HepG2 (cell line): Measurements from ENCODE around the gene DDX17. TPM values are rescaled to one million over a fixed set of nuclear protein-coding genes. Genes with fewer than 3 reads are reported as not detected.

Experiments
- CBX5 ChIP-seq: sonication (generic); formaldehyde crosslinking; IDR thresholded peaks from 2 replicates; pipeline ENCODE4 v1.4.0; 2020; ENCODE audit warnings: missing genetic modification reagents, borderline replicate concordance
- ELF4 ChIP-seq: sonication (generic); formaldehyde crosslinking; IDR thresholded peaks from 2 replicates; pipeline ENCODE4 v1.5.0; 2020; ENCODE audit warnings: missing genetic modification reagents, mild to moderate bottlenecking, moderate library complexity, borderline replicate concordance
- EZH2 ChIP-seq: conservative IDR thresholded peaks from 2 replicates; pipeline ENCODE4 v1.6.1; 2012; ENCODE audit warnings: mild to moderate bottlenecking, low read depth, low read length, moderate library complexity
- FIP1L1 ChIP-seq: fragments of 200-400 bp; formaldehyde crosslinking; IDR thresholded peaks from 2 replicates; pipeline ENCODE4 v1.6.1; 2018; ENCODE audit warnings: low read depth, mild to moderate bottlenecking, low read length, moderate library complexity, borderline replicate concordance; ENCODE audit not compliant: insufficient read depth
- FLYWCH1 ChIP-seq: sonication (generic); formaldehyde crosslinking; IDR thresholded peaks from 2 replicates; pipeline ENCODE4 v1.8.1; 2023; ENCODE audit warnings: mild to moderate bottlenecking, missing genetic modification reagents
- HOXA9 ChIP-seq: sonication (generic); formaldehyde crosslinking; IDR thresholded peaks from 2 replicates; pipeline ENCODE4 v1.8.1; 2022; ENCODE audit warnings: missing genetic modification reagents, mild to moderate bottlenecking, moderate library complexity, borderline replicate concordance
- KDM1A ChIP-seq: IDR thresholded peaks from 2 replicates; pipeline ENCODE4 v1.6.1; 2016; ENCODE audit warnings: missing compliant biosample characterization
- KMT2A ChIP-seq: sonication (generic); formaldehyde crosslinking; IDR thresholded peaks from 2 replicates; pipeline ENCODE4 v1.4.0; 2020; ENCODE audit warnings: missing genetic modification reagents
- MAFG ChIP-seq: sonication (generic); formaldehyde crosslinking; IDR thresholded peaks from 2 replicates; pipeline ENCODE4 v1.5.1; 2020; ENCODE audit warnings: mild to moderate bottlenecking, missing genetic modification reagents
- NCOA2 ChIP-seq: sonication (generic); formaldehyde crosslinking; IDR thresholded peaks from 2 replicates; pipeline ENCODE4 v1.8.0; 2022; ENCODE audit warnings: inconsistent platforms
- NONO ChIP-seq, 2 experiments: fragments of 450-650 bp in 1 of 2; sonication (generic) in 1 of 2; formaldehyde crosslinking in 1 of 2; IDR thresholded peaks in 1 of 2; conservative IDR thresholded peaks in 1 of 2; 2 replicates each; pipeline versions ENCODE4 v1.6.1 to v1.8.0; 2017 to 2022; ENCODE audit warnings: mild to moderate bottlenecking in 1 of 2, missing genetic modification reagents in 1 of 2, moderate library complexity in 1 of 2
- PBX2 ChIP-seq: IDR thresholded peaks from 2 replicates; pipeline ENCODE4 v1.6.1; 2016; ENCODE audit warnings: control low read depth
- PHF8 ChIP-seq: sonication (generic); formaldehyde crosslinking; IDR thresholded peaks from 2 replicates; pipeline ENCODE4 v1.5.0; 2020; ENCODE audit warnings: missing genetic modification reagents
- SCMH1 ChIP-seq: sonication (generic); formaldehyde crosslinking; IDR thresholded peaks from 2 replicates; pipeline ENCODE4 v1.9.0; 2021; ENCODE audit warnings: missing genetic modification reagents, mild to moderate bottlenecking, borderline replicate concordance
- SP140L ChIP-seq: sonication (generic); formaldehyde crosslinking; IDR thresholded peaks from 2 replicates; pipeline ENCODE4 v1.4.0; 2020; ENCODE audit warnings: missing genetic modification reagents, borderline replicate concordance
- TAF15 ChIP-seq: fragments of 200-400 bp; formaldehyde crosslinking; IDR thresholded peaks from one replicate; pipeline ENCODE4 v1.6.1; 2018; ENCODE audit warnings: mild to moderate bottlenecking, low read depth, low read length; ENCODE audit not compliant: poor library complexity, severe bottlenecking
- TARDBP ChIP-seq: sonication (generic); formaldehyde crosslinking; IDR thresholded peaks from 2 replicates; pipeline ENCODE4 v1.8.0; 2022; ENCODE audit warnings: mild to moderate bottlenecking, missing genetic modification reagents
- TBL1XR1 ChIP-seq: fragments of 150-350 bp; IDR thresholded peaks from 2 replicates; pipeline ENCODE4 v1.6.1; 2014; ENCODE audit warnings: borderline replicate concordance, low read length; ENCODE audit not compliant: partially characterized antibody
- TERF1 ChIP-seq: sonication (generic); formaldehyde crosslinking; IDR thresholded peaks from 2 replicates; pipeline ENCODE4 v1.8.0; 2022; ENCODE audit warnings: mild to moderate bottlenecking, missing genetic modification reagents, moderate library complexity
- XRCC5 ChIP-seq: fragments of 200-400 bp; formaldehyde crosslinking; optimal IDR thresholded peaks from 2 replicates; pipeline ENCODE3; 2017; ENCODE audit warnings: mild to moderate bottlenecking, low read length
- ZFP82 ChIP-seq: sonication (generic); formaldehyde crosslinking; IDR thresholded peaks from 2 replicates; pipeline ENCODE4 v1.5.1; 2020; ENCODE audit warnings: mild to moderate bottlenecking, missing genetic modification reagents, borderline replicate concordance
- ZNF337 ChIP-seq: sonication (generic); formaldehyde crosslinking; IDR thresholded peaks from 2 replicates; pipeline ENCODE4 v1.5.1; 2020; ENCODE audit warnings: missing genetic modification reagents, low read depth, mild to moderate bottlenecking, borderline replicate concordance
- ZNF510 ChIP-seq: sonication (generic); formaldehyde crosslinking; IDR thresholded peaks from 2 replicates; pipeline ENCODE4 v1.4.0; 2020; ENCODE audit warnings: low read depth, mild to moderate bottlenecking, missing genetic modification reagents
- ZNF616 ChIP-seq: sonication (generic); formaldehyde crosslinking; IDR thresholded peaks from 2 replicates; pipeline ENCODE4 v1.5.0; 2020; ENCODE audit warnings: low read depth, mild to moderate bottlenecking, missing genetic modification reagents
- ZNF777 ChIP-seq: sonication (generic); formaldehyde crosslinking; IDR thresholded peaks from 2 replicates; pipeline ENCODE4 v1.4.0; 2020; ENCODE audit warnings: missing genetic modification reagents
- ZNF792 ChIP-seq: IDR thresholded peaks from 2 replicates; pipeline ENCODE4 v1.6.1; 2016
- polyA plus RNA-seq, 8 experiments: library from polyadenylated mRNA; depleted of rRNA in 3 of 8; stranded (reverse) in 7 of 8; unstranded in 1 of 8; fragments of >200 nt; fragmentation: Illumina TruSeq in 4 of 8; extraction: Trizol in 4 of 8; gene quantifications; 2 replicates each; pipeline versions ENCODE4 v1.2.1 to v1.2.3, GENCODE V29; 2011 to 2016; ENCODE audit warnings: low read depth in 4 of 8, missing spikeins in 1 of 8, mixed read lengths in 1 of 8; ENCODE audit not compliant: insufficient read depth in 1 of 8
- total RNA-seq, 5 experiments: library from RNA; depleted of rRNA; stranded (reverse); fragments of >200 nt; fragmentation: Illumina TruSeq; extraction: Trizol; gene quantifications; 2 replicates each; pipeline ENCODE4 v1.2.3, GENCODE V29; 2016; ENCODE audit warnings: low read depth in 1 of 5
- TF ChIP-seq, protein P1 (sequence below), 2 experiments: sonication (generic) in 1 of 2; formaldehyde crosslinking in 1 of 2; IDR thresholded peaks; 2 replicates each; pipeline versions ENCODE4 v1.5.1 to v1.6.1; 2011 to 2020; ENCODE audit warnings: borderline replicate concordance in 1 of 2, low read depth in 1 of 2, low read length in 1 of 2, mild to moderate bottlenecking in 1 of 2, missing genetic modification reagents in 1 of 2, moderate library complexity in 1 of 2

Gene DDX17
- total and polyA plus RNA-seq, 2 of the 13 experiments (the other 11 are each of a cell fraction or from before 2014, with no cell fraction given): 238 to 344 TPM

- TF ChIP-seq NONO (IDR thresholded peaks at IDR 0.05): no peak
- 0 out of 2 replicates have a peak, but pooled peaks have one; percentile 21 for TF ChIP-seq NONO (CRISPR knock-in tag; conservative IDR thresholded peaks at IDR 0.05)
- TF ChIP-seq ZNF792 (CRISPR knock-in tag): peak; percentile 24; the same call in 1 of the 2 replicates
- no peak for TF ChIP-seq ZNF616 (CRISPR knock-in tag)
- 0 out of 2 replicates have a peak, but pooled peaks have one; percentile 10 for TF ChIP-seq ELF4 (CRISPR knock-in tag)
- no peak for TF ChIP-seq EZH2
- no peak for TF ChIP-seq FIP1L1
- no peak for TF ChIP-seq SP140L (CRISPR knock-in tag)
- TF ChIP-seq KDM1A: no peak
- TF ChIP-seq SCMH1 (CRISPR knock-in tag): no peak
- no peak for TF ChIP-seq ZNF337 (CRISPR knock-in tag)
- TF ChIP-seq FLYWCH1 (CRISPR knock-in tag): no peak
- TF ChIP-seq TBL1XR1: no peak
- TF ChIP-seq MAFG (CRISPR knock-in tag): no peak
- no peak for TF ChIP-seq NCOA2
- peak; percentile 42; the same call in 1 of the 2 replicates for TF ChIP-seq KMT2A (CRISPR knock-in tag)
- no peak for TF ChIP-seq PBX2 (CRISPR knock-in tag)
- TF ChIP-seq ZFP82 (CRISPR knock-in tag): no peak; the same call in 1 of the 2 replicates
- TF ChIP-seq ZNF510 (CRISPR knock-in tag): no peak
- peak; percentile 43 for TF ChIP-seq TAF15
- TF ChIP-seq XRCC5: peak; percentile 37
- no peak; the same call in 1 of the 2 replicates for TF ChIP-seq HOXA9 (CRISPR knock-in tag)
- no peak for TF ChIP-seq PHF8 (CRISPR knock-in tag)
- no peak for TF ChIP-seq CBX5
- TF ChIP-seq TARDBP (CRISPR knock-in tag): no peak
- TF ChIP-seq, protein P1, sequence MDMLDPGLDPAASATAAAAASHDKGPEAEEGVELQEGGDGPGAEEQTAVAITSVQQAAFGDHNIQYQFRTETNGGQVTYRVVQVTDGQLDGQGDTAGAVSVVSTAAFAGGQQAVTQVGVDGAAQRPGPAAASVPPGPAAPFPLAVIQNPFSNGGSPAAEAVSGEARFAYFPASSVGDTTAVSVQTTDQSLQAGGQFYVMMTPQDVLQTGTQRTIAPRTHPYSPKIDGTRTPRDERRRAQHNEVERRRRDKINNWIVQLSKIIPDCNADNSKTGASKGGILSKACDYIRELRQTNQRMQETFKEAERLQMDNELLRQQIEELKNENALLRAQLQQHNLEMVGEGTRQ (IDR thresholded peaks at IDR 0.05; ENCODE audit: low read depth, low read length): no peak
- TF ChIP-seq, protein P1 (CRISPR knock-in tag; IDR thresholded peaks at IDR 0.05; ENCODE audit: borderline replicate concordance): no peak
- no peak for TF ChIP-seq TERF1
- peak; percentile 62 for TF ChIP-seq ZNF777 (CRISPR knock-in tag)
Measured at GRCh38 chr22:38505541-38506117, 482 bp downstream of the DDX17 start (continued).
